ENCODE results near the gene MYO5C. TPM values are rescaled to one million over a fixed set of nuclear protein-coding genes. Genes with fewer than 3 reads are reported as not detected.

Gene MYO5C
- total and polyA plus RNA-seq, 2 donors from 2014 or later: 4.6 to 41.6 TPM

DNA sequence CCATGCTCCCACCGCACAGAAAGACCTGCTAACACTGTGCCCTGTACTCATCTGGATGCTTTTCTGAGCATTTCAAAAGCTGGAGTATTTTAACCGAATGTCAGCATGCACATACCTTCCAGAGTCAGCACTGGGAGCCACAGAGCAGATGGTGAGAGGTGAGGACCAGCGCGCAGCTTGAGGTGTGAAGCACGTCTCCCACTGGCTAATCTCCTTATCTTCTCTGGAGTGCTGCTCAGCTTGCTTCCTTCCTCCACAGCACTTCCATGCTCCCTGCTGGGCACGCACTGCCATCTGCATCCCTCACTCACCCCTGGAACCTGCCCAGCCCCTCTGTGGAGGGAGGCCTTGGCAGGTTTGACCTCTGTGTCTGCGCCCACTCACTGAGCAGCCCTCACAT, 104.4 kb downstream of the MYO5C start, which contains the start of gene GNB5:
Gene GNB5 (minus strand): TSS at position 186 of the 400 bp plus-strand sequence. CDS start 6,716 bp downstream, outside the sequence.
- FAIRE-seq (no peak), DNase-seq (no peak)
- intact Hi-C loops (cut with DNase I): no loop called here

DNA sequence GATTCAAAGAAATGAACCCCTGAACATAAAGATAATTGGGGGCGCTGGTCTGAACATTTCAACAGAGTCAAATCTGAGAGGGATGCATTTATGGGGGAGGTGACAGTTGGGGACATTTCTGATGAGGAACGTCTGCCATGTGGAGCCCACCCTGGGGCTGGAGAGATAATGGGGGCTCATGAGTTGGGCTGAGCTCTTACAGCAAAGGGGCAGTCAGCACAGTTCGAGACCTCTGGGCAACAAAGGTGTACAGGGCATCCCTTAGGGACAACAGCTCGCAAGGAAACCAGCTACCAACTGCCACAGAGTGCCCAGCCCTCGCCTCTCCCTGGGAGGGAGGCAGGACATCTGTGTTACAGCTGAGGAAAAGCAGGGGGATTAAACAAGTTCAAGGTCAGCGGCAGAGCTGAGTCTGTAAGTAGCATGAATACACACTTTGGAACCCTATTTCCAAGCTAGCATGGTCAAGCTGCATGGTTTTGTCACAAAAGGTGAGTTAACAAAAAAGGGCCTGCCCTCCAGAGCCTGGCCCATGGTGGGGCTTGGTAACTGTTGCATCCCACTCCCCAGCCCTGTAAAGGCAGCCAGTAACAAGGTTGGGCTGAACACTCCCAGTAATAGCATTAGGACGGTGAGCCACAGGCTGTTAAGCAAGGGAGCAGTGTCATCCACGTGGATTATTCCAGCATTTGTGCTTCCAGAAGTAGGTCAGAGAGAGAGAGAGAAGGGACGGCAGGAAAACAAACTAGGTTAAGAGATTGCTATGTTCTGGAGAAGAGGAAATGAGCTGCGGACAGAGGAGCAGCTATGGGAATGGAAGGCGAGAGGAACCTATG, 108.7 kb downstream of the MYO5C start:
- DNase-seq (no peak), FAIRE-seq (no peak)
- H3K36me3 ChIP-seq (ENCODE audit: control insufficient read depth in 2 of 3, insufficient read depth in 3 of 3, low read length in 3 of 3): no peaks in the 10 kb centered on the region
- H3K9me3 ChIP-seq (ENCODE audit: control insufficient read depth in 2 of 3, insufficient read depth in 1 of 3, low read length in 3 of 3): no peaks in the 10 kb centered on the region
- intact Hi-C loops (cut with DNase I): no loop called here
- no peak overlapping the region for H3K9ac ChIP-seq (ENCODE audit: low read length in 3 of 3)
- H3K4me1 ChIP-seq (ENCODE audit: control insufficient read depth in 2 of 3, insufficient read depth in 2 of 3, low read depth in 1 of 3, low read length in 3 of 3): no peaks in the 10 kb centered on the region
- TF ChIP-seq, protein P1, sequence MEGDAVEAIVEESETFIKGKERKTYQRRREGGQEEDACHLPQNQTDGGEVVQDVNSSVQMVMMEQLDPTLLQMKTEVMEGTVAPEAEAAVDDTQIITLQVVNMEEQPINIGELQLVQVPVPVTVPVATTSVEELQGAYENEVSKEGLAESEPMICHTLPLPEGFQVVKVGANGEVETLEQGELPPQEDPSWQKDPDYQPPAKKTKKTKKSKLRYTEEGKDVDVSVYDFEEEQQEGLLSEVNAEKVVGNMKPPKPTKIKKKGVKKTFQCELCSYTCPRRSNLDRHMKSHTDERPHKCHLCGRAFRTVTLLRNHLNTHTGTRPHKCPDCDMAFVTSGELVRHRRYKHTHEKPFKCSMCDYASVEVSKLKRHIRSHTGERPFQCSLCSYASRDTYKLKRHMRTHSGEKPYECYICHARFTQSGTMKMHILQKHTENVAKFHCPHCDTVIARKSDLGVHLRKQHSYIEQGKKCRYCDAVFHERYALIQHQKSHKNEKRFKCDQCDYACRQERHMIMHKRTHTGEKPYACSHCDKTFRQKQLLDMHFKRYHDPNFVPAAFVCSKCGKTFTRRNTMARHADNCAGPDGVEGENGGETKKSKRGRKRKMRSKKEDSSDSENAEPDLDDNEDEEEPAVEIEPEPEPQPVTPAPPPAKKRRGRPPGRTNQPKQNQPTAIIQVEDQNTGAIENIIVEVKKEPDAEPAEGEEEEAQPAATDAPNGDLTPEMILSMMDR (IDR thresholded peaks at IDR 0.05; ENCODE audit: borderline replicate concordance, extremely low read depth, insufficient read depth): no peak
- no peak overlapping the region for H3K27ac ChIP-seq (ENCODE audit: low read depth in 2 of 2, low read length in 2 of 2)
- no peak overlapping the region for H3K4me3 ChIP-seq (ENCODE audit: low read length in 3 of 3)
- no peaks in the 10 kb centered on the region for H3K27me3 ChIP-seq (ENCODE audit: control insufficient read depth, insufficient read depth, low read length)

More for the DNA sequence above, 104.4 kb downstream of the MYO5C start, which contains the start of gene GNB5:
- no peak within 1 kb of the TSS for H3K9ac ChIP-seq (ENCODE audit: low read length in 3 of 3)
- H3K27ac ChIP-seq (ENCODE audit: low read depth in 2 of 2, low read length in 2 of 2): no peak within 1 kb of the TSS
- no peak within 1 kb of the TSS for H3K4me3 ChIP-seq (ENCODE audit: low read length in 3 of 3)
- TF ChIP-seq, protein P1 (IDR thresholded peaks at IDR 0.05; ENCODE audit: borderline replicate concordance, extremely low read depth, insufficient read depth): no peak
- H3K36me3 ChIP-seq (ENCODE audit: control insufficient read depth in 2 of 3, insufficient read depth in 3 of 3, low read length in 3 of 3): peaks cover 0 to 1% (median 0%) of the 10 kb centered on the region in 3 donors
- no peaks in the 10 kb centered on the region for H3K27me3 ChIP-seq (ENCODE audit: control insufficient read depth, insufficient read depth, low read length)
- no peaks in the 10 kb centered on the region for H3K9me3 ChIP-seq (ENCODE audit: control insufficient read depth in 2 of 3, insufficient read depth in 1 of 3, low read length in 3 of 3)
- H3K4me1 ChIP-seq (ENCODE audit: control insufficient read depth in 2 of 3, insufficient read depth in 2 of 3, low read depth in 1 of 3, low read length in 3 of 3): no peaks in the 10 kb centered on the region

GRCh38 chr15:52185151-52185561, 110.4 kb downstream of the MYO5C start:
- intact Hi-C loops (cut with DNase I): no loop called here
- Histone ChIP-seq H3K27ac (ENCODE audit: low read depth in 2 of 2, low read length in 2 of 2) (no peak overlapping the region), H3K27me3 (ENCODE audit: control insufficient read depth, insufficient read depth, low read length) (no peaks in the 10 kb centered on the region), H3K9me3 (ENCODE audit: control insufficient read depth in 2 of 3, insufficient read depth in 1 of 3, low read length in 3 of 3) (no peaks in the 10 kb centered on the region), H3K4me1 (ENCODE audit: control insufficient read depth in 2 of 3, insufficient read depth in 2 of 3, low read depth in 1 of 3, low read length in 3 of 3) (peaks cover 0 to 3% (median 0%) of the 10 kb centered on the region in 3 donors), H3K9ac (ENCODE audit: low read length in 3 of 3) (no peak overlapping the region), H3K4me3 (ENCODE audit: low read length in 3 of 3) (no peak overlapping the region), H3K36me3 (ENCODE audit: control insufficient read depth in 2 of 3, insufficient read depth in 3 of 3, low read length in 3 of 3) (no peaks in the 10 kb centered on the region)
- FAIRE-seq (no peak), DNase-seq (no peak)
- TF ChIP-seq, protein P1 (IDR thresholded peaks at IDR 0.05; ENCODE audit: borderline replicate concordance, extremely low read depth, insufficient read depth): no peak
